Omental fat pad (tissue), 4 donors: ENCODE measurements around the gene DCBLD2. TPM values are rescaled to one million over a fixed set of nuclear protein-coding genes. Genes with fewer than 3 reads are reported as not detected.

Experiments used
- ATAC-seq: fragments of 150-250 bp; one replicate; pipeline ENCODE4 v1.9.1; 2016; ENCODE audit warnings: mild to moderate bottlenecking, moderate library complexity; ENCODE audit not compliant: low FRiP score
- DNase-seq: peaks from one replicate; pipeline ENCODE4 v3.0.0-alpha.2; 2019; ENCODE audit warnings: low spot score
- total RNA-seq, 4 donors: library from RNA; depleted of rRNA; stranded (reverse); fragments of >200 nt; gene quantifications; one replicate each; pipeline ENCODE4 v1.1.0, GENCODE V29; 2016
- TF ChIP-seq, protein P1 (sequence below), 3 donors: fragments of 450-650 bp; IDR thresholded peaks; one replicate each; pipeline ENCODE4 v1.5.1; 2016 to 2017; ENCODE audit warnings: antibody characterized with exemption in 3 of 3, mild to moderate bottlenecking in 3 of 3, moderate library complexity in 2 of 3

Gene DCBLD2
- total RNA-seq, 4 donors from 2014 or later = 25.5 to 40.1 (median 33.0) TPM

DNA sequence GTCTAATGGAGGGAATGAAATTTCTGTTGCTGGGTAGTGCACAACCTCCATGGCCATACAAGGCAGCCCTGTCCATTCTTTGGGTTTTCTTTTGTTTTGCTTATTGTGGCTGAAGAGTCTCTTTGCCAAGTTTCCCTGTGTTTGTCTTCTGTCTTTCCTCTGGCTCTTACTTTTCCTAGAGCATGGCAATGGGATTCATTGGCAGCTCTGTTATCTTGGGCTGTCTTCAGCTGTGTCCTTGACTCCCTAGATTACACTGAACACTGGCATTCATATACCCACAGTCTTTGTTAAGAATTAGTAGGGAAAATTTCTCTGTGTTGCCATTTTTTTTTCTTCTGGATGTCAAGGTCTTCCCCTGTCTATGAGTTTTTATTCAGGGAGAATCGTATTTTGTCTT, 16.1 kb upstream of the DCBLD2 start:
- TF ChIP-seq, protein P1, sequence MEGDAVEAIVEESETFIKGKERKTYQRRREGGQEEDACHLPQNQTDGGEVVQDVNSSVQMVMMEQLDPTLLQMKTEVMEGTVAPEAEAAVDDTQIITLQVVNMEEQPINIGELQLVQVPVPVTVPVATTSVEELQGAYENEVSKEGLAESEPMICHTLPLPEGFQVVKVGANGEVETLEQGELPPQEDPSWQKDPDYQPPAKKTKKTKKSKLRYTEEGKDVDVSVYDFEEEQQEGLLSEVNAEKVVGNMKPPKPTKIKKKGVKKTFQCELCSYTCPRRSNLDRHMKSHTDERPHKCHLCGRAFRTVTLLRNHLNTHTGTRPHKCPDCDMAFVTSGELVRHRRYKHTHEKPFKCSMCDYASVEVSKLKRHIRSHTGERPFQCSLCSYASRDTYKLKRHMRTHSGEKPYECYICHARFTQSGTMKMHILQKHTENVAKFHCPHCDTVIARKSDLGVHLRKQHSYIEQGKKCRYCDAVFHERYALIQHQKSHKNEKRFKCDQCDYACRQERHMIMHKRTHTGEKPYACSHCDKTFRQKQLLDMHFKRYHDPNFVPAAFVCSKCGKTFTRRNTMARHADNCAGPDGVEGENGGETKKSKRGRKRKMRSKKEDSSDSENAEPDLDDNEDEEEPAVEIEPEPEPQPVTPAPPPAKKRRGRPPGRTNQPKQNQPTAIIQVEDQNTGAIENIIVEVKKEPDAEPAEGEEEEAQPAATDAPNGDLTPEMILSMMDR (IDR thresholded peaks at IDR 0.05) = no peak
- no peak for ATAC-seq
- no peak for DNase-seq

DNA sequence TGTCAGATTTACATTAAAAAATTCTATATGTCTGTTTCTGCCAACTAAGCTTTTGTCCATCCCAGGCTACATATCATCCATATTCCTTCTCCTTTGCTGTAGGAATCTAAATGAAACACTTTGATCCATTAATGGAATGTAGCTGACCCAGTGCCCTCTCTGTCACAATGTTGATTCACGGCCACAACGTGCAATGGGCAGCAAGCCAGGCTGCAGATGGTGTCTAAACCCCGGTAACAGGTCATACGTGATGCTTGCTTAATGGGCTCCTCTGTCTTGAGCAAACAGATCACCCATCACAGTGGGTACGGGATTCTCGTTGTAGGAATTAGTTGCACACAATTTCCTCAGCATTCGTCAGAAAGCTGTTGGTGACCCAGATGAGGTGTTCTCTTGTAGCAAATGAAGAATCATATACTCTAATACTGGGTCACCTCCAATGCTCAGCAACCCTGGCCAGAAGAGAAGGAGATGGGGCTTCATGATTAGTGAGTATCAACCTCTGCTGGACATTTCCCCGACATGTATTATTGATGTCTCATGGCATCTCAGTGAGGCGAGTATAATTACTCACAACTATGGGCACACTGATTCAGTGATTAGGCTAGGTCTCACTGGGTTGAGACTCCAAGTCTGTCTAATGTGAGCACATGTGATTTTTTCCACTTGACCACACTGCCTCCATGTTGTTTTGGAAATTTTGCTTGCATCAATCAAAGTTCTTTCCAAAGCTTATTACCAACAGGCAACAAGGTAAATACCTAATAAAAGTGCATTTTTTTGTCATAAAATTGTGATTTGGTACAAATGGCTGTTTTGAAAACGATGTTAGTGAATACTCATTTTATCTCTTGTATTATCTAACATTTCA, 12.9 kb upstream of the DCBLD2 start:
- no peak for DNase-seq
- TF ChIP-seq, protein P1 (IDR thresholded peaks at IDR 0.05) = no peak
- ATAC-seq = no peak

DNA sequence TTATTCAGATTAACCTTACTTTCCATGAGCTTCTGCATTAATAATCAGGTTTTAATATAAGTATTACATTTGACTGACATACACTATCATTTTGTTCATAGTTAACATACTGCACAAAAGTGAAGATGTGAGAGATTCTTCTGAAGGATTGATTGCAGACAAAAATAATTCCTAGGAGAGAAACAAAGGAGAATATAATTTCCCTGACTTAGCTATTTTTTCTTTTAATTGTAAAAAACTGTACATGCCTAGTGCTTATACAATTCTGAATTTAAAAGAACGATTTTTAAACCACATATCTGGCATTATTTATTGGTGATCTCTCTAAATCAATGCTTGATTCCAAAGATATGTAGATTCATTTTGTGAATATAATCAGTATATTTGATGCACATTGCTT, 11.0 kb upstream of the DCBLD2 start:
- TF ChIP-seq, protein P1 (IDR thresholded peaks at IDR 0.05) = no peak
- DNase-seq (no peak), ATAC-seq (no peak)

DNA sequence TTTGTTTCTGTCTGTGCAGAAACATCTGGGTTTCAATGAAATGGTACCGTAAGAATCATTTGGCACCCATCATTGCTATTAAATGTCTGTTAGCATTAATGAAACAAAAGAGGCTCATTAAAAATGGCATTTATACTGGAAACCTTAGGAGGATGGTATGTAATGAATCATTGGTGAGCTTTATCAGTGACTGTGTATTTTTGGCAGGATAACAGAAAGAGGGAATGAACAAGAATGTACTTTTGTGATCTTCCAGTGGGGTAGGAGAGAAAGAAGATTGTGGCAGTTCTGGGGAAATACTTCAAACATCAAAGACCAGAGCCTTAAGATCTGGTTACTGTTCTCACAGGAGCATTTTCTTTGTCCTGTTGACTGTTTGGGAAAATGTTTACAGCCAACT, 4.7 kb upstream of the DCBLD2 start:
- no peak for DNase-seq
- peak; percentile 49 for ATAC-seq
- TF ChIP-seq, protein P1 (IDR thresholded peaks at IDR 0.05) = no peak

DNA sequence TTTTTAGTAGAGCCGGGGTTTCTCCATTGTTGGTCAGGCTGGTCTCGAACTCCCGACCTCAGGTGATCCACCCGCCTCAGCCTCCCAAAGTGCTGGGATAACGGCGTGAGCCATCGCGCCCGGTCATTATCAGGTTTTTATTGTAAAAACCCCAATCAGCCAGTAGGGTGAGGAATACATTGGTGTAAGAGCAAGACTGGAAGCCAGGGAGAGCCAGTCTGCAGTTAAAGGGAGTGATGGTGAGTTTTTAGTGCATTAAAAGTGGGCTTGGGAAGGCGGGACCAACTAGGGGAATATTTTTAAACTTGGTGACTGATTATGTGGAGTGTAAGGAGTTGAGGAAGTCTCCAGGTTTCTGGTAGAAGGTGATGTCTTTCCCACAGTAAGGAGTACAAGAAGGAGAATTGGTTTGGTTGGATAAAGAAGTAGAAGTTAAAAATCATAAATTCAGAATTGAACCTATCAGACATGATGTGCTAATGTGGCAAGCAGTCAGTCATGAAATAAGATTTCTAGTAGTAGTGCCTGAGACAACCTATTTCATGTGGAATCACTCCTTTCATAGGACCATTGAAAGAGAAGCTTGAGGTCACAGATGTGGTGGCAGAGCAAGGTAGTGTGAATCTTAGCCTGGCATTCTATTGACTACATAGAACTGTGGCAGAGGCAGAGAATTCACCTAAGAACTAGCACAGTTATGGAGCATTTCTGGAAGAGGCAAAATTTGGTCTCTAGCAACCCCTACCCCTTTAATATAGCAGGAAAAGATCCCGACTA, 2.4 kb upstream of the DCBLD2 start:
- TF ChIP-seq, protein P1 (IDR thresholded peaks at IDR 0.05) = no peak
- DNase-seq = no peak
- ATAC-seq = no peak

DNA sequence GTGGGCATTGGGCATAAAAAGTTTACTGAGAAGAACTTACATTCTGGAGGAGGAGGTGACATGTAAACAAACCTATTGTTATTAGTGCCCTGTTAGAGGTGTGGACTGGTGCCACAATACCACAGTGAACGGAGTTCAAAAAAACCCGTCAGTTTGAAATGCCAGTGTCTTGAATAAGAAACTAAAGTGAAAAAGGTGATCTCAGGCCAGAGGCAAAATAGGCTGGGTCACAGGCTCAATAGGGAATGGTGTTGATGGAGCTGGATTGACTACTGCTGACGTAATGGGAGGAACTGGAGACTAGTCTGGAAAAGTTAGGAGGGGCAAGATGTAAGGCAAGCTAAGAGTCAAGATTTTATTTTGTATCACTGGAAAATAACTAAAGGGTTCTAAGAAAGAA, 1.6 kb upstream of the DCBLD2 start:
- ATAC-seq (no peak), DNase-seq (no peak)
- TF ChIP-seq, protein P1 (IDR thresholded peaks at IDR 0.05) = no peak
